ENCODE measurements around the gene OR9G4. TPM values are rescaled to one million over a fixed set of nuclear protein-coding genes. Genes with fewer than 3 reads are reported as not detected.

The OR9G4 gene
- total and polyA plus RNA-seq, 8 donors: not detected

GRCh38 chr11:56751480-56751879 lies 3.0 kb upstream of the OR9G4 start:
- intact Hi-C loops (cut with DNase I): no loop called here
- H3K4me3 ChIP-seq: no peak overlapping the region
- TF ChIP-seq CTCF (IDR thresholded peaks at IDR 0.05): no peak
- 72 to 83% methylated on average over 5 of the region's 5 CpGs for WGBS, 2 donors
- no peaks in the 10 kb centered on the region for H3K27me3 ChIP-seq
- no peaks in the 10 kb centered on the region for H3K9me3 ChIP-seq
- no peaks in the 10 kb centered on the region for H3K4me1 ChIP-seq
- H3K27ac ChIP-seq: no peak overlapping the region
- ATAC-seq (no peak), FAIRE-seq (no peak), DNase-seq (no peak)
- no peaks in the 10 kb centered on the region for H3K36me3 ChIP-seq

- no peak for TF ChIP-seq CTCF (IDR thresholded peaks at IDR 0.05)
- H3K36me3 ChIP-seq: no peaks in the 10 kb centered on the region
Measured at GRCh38 chr11:56750190-56750589, 1.7 kb upstream of the OR9G4 start.

GRCh38 chr11:56740886-56741285 lies 7.6 kb downstream of the OR9G4 start:
- 49 to 61% methylated on average over 4 of the region's 4 CpGs for WGBS, 2 donors
- no peaks in the 10 kb centered on the region for H3K36me3 ChIP-seq
- H3K9me3 ChIP-seq: no peaks in the 10 kb centered on the region
- TF ChIP-seq CTCF (IDR thresholded peaks at IDR 0.05): no peak
- FAIRE-seq: no peak
- DNase-seq: no peak
- no peak for ATAC-seq
- no peaks in the 10 kb centered on the region for H3K4me1 ChIP-seq
- no peaks in the 10 kb centered on the region for H3K27me3 ChIP-seq
- no peak overlapping the region for H3K4me3 ChIP-seq
- H3K27ac ChIP-seq: no peak overlapping the region
- intact Hi-C loops (cut with DNase I): no loop called here

More at GRCh38 chr11:56750190-56750589, 1.7 kb upstream of the OR9G4 start:
- no peak for DNase-seq
- intact Hi-C loops (cut with DNase I): no loop called here
- Histone ChIP-seq H3K27me3 (no peaks in the 10 kb centered on the region), H3K4me1 (no peaks in the 10 kb centered on the region), H3K9me3 (no peaks in the 10 kb centered on the region), H3K27ac (no peak overlapping the region), H3K4me3 (no peak overlapping the region)
- no peak for FAIRE-seq
- WGBS, 2 donors: 75 to 81% methylated on average over 5 of the region's 5 CpGs
- no peak for ATAC-seq

GRCh38 chr11:56740107-56740506 lies 8.4 kb downstream of the OR9G4 start:
- FAIRE-seq (no peak), ATAC-seq (no peak), DNase-seq (no peak)
- TF ChIP-seq CTCF (IDR thresholded peaks at IDR 0.05): no peak
- no peaks in the 10 kb centered on the region for H3K9me3 ChIP-seq
- intact Hi-C loops (cut with DNase I): no loop called here
- no peaks in the 10 kb centered on the region for H3K4me1 ChIP-seq
- 60 to 65% methylated on average over 3 of the region's 3 CpGs for WGBS, 2 donors
- no peak overlapping the region for H3K27ac ChIP-seq
- H3K27me3 ChIP-seq: no peaks in the 10 kb centered on the region
- H3K36me3 ChIP-seq: no peaks in the 10 kb centered on the region
- H3K4me3 ChIP-seq: no peak overlapping the region

DNA sequence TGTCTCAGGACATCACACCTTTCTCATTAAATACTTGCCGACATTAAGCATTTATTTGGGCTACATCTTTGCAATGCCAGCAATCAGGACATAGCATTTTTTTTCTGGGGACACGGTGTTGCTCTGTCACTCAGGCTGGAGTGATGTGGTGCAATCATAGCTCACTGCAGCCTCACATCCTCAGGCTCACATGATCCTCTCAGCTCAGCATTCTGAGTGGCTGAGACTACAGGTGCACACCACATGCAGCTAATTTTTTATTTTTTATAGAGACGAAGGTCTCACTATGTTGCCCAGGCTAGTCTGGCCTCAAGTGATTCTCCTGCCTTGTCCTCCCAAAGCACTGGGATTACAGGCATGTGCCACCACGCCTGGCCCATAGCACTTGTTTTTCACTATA lies 28.0 kb downstream of the OR9G4 start:
- Histone ChIP-seq H3K4me1 (no peaks in the 10 kb centered on the region), H3K27me3 (no peaks in the 10 kb centered on the region), H3K9me3 (no peaks in the 10 kb centered on the region), H3K27ac (no peak overlapping the region), H3K36me3 (no peaks in the 10 kb centered on the region), H3K4me3 (no peak overlapping the region)
- 64 to 71% methylated on average over 4 of the region's 4 CpGs for WGBS, 2 donors
- no peak for TF ChIP-seq CTCF (IDR thresholded peaks at IDR 0.05)
- no peak for DNase-seq
- ATAC-seq: no peak
- intact Hi-C loops (cut with DNase I): no loop called here
- FAIRE-seq: no peak

Data from pancreas (tissue), 10 donors.